GM19240 (cell line): ENCODE measurements around the gene CROCC2.
"Not testable (repeated sequence)": the region's sequence is repeated elsewhere in the genome, so short reads cannot be mapped to it uniquely, and the experiment has no call there.

Experiments
- DNase-seq: peaks from one replicate; pipeline ENCODE4 v3.0.0; 2011; ENCODE audit warnings: low spot score; ENCODE audit not compliant: insufficient read length

CROCC2 gene

GRCh38 chr2:240965905-240966456, 59.8 kb downstream of the CROCC2 start:
- no peak for DNase-seq

- no peak for DNase-seq
These were observed 60.3 kb downstream of the CROCC2 start for GRCh38 chr2:240966457-240966905.

DNA sequence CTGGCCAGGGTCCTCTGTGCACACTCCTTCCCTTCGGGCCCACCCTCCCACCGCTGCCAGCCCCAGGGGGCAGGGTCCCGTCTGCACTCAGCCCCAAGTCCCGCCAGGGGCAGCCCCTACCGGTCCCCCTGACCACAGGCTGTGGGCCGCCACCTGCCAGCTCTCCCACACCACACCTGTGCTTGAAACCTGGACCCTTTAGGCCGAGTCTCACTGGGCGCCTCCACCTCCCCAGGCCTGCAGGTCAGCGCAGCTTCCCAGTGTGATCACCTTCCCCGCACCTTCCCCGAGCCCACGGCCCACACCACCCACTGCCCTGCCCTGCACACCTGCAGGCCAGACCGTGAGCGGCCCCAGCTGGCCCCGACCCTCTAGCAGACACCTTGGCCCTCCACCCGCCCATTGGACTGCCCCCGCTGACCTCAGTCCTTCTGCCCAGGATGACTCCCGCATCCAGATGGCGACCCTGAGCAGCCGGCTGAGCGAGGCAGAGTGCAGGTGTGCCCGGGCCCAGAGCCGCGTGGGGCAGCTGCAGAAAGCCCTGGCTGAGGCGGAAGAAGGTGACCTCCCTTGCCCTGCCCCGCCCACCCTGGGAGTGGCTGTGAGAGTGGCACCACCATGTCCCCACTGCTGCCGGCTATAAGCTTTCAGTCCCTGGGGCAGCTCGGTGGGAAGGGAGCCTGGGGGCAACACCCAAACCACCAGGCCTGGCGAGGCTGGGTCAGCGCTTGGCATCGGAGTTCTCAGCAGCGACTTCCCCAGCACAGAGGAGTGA, 61.0 kb downstream of the CROCC2 start:
- no peak for DNase-seq

DNA sequence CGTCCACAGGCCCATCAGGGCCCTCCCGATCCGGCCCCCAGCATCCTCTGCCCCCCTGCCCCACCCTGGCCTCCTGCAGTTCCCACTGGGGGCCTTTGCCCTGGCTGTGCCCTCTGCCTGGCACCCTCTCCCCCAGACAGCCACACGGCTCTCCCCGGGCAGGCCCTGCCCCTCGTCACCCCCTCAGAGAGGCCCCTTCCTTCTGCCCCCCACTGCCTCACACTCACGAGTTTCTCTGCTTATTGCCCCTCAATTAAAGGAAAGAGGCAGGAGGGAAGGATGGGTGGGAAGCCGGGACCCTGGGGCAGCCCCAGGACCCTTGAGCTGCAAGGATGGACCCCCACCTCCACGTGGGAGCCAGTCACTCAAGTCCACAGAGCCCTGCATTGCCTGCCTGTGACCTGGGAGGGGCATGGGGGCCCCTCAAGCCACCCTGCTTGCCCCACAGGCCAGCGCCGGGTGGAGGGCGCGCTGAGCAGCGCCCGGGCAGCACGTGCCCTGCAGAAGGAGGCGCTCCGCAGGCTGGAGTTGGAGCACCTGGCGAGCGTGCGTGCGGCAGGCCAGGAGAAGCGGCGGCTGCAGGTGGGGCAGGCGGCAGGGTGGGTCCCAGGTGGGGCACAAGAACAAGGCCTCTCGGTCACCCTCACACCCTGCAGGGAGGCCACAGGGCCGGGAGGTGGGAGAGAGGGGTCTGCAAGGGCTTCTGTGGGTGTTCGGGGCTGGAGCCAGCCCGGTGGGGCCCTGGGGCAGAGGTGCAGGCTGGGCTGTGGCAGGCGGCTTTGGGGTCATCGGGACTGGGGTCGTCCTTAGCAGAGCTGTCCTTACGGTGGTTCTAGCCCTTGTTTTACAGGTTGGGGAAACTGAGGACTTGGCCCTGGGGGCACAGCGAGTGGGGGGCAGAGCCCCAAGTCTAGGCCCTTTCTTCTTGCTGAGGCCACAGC, 61.8 kb downstream of the CROCC2 start:
- DNase-seq = no peak

GRCh38 chr2:240968731-240969624, 62.8 kb downstream of the CROCC2 start:
- DNase-seq = no peak

DNA sequence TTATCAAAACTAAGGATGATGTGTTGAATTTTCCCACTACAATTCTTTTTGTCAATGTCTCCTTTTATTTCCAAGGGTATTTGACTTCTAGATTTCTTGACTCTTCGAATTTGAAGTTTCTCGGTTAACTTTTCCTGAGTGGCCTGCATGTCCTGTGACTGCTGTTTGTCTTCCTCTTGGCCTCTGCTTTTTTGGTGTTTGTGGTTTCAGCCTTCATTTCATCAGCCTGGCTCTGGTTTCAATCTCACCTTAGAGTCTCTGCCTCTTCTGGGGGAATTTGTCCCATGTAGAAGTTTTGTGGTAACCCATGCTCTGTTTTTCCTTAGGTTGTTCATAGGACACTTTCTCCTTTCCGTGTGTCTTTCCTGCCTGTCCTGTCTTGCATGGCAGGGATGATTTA, 64.0 kb downstream of the CROCC2 start:
- no peak for DNase-seq

- no peak for DNase-seq
These were observed 64.7 kb downstream of the CROCC2 start for GRCh38 chr2:240970816-240971215.

DNA sequence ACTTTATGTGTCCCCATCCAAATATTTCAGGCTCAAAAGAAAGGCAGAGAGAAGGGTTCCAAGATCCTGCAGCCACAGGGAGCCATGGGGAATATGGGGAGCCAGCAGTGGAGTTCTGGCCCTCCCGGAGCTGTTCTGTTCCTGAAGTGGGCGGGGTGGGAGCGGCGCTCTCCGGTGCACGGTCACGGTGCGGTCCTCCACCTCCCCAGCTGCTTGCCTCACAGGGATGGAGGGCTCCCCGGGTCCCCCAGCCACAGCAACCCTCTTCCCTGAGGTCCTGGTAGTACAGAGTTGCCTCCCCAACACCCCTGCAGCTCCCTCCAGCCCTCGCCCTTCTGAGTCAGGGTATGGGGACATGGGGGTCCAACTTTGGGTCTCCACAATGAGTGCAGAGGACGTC, 66.1 kb downstream of the CROCC2 start:
- DNase-seq = no peak

- no peak for DNase-seq
These were observed 66.7 kb downstream of the CROCC2 start for GRCh38 chr2:240972636-240973521.

- DNase-seq = no peak
These were observed 68.8 kb downstream of the CROCC2 start for GRCh38 chr2:240974771-240975572.

GRCh38 chr2:240975903-240976302, 69.8 kb downstream of the CROCC2 start:
- DNase-seq = not testable (repeated sequence)

DNA sequence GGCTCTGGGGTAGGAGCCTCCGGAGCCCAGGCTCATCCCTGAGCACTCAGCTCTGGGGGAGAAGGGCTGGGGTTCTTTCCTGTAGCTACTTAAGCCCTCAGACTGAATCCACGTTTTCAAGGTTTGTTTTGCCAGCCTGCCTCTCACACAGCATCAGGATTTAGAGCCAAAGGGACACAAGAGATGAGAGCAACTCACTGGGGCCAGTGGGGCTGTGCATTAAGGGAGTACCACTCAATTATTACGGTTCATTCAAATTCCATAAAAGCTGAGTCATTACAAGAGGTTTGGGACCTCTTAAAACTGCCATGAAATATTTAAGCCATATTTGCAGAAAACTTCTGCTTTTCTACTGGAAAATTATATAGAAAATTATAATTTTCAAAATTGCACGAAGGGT, 75.1 kb downstream of the CROCC2 start:
- DNase-seq = no peak

DNA sequence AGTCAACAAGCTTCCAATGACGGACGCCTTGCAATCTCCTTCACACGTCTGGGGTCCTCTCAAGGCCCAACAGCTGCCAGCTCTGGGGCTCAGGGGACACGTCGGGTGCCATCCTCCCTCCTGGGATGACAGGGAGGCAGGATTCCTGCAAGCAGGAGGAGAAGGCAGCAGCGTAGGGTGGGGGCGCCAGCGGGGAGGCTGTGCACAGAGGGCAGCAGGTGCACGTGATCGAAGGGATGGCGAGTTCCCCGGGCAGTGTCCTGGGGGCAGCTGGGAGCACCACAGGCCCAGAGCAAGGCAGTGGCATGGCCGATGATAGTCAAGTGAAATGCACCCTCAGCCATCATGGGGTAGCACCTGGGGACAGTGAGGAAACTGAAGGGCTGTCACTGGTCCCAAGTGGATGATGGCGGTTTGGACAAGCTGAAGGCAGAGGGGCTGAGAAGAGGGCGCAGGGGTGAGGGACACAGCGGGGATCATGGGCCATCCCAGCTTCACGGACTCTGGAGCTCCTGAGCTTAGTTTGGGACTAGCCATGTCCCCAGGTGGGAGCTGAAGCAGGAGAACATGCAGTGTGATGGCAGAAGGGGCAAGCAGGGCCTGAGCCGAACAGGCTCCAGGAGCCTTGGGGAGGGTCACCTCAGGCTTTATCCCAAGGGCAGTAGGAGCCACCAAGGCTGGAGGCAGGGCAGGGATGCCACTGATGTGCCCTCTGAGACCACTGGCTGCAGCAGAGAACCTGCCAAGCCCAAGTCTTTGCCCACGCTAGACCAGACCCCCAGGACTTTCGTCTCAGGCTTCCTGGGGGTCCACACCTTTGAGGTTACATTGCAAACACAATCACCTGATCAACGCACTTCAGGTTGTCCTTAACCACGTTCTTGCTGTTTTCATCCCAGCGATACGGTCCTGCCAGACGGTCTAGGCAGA, 76.0 kb downstream of the CROCC2 start:
- DNase-seq = no peak

DNA sequence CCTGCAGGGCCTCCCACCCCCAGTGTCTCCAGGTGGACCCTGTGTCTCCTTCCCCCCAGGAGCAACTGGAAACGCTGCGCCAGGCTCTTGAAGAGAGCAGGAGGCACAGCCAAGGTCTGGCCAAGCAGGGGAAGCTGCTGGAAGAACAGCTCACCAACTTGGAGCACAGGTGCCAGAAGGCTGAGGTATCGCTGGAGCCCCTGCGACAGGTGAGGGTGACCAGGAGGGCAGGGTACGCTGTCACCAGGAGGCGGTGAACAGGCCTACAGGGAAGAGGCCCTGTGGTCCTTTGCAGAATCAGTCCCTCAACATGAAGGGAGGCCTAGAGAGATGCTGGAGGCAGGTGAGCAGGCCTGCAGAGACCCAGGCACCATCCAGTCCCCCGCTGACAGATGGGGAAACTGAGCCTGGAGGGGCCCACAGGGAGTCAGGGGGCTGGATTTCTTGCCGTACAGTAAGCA, 76.7 kb downstream of the CROCC2 start:
- DNase-seq = no peak

GRCh38 chr2:240983361-240983995, 77.3 kb downstream of the CROCC2 start:
- DNase-seq = peak; percentile 31

DNA sequence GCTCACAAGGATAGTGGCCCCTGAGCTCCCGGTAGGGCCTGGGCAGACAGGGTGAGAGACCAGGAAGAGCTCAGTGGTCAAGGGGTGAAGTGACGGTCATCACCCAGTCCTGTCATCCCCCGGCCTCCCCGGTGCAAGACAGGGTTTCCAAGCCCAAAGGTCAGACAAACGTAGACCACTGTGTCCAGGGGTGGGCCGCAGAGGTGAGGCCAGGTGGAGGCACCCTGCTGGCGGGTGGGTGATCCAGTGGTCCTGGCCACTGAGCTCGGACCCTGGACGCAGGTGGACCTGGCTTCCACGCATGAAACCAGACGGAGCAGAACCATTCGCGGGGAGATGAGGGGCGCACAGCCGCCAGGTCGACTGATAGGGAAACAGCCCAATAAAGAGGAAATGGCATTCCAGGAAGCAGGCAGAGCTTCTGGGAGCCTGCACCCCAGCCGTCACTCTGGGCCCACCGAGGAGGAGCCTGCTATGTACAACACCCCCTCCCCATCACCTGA, 77.9 kb downstream of the CROCC2 start:
- DNase-seq = no peak
